ENCODE data around the gene OR6Q1. TPM values are rescaled to one million over a fixed set of nuclear protein-coding genes. Genes with fewer than 3 reads are reported as not detected.

The OR6Q1 gene
- total and polyA plus RNA-seq, 4 donors, result not detected

DNA sequence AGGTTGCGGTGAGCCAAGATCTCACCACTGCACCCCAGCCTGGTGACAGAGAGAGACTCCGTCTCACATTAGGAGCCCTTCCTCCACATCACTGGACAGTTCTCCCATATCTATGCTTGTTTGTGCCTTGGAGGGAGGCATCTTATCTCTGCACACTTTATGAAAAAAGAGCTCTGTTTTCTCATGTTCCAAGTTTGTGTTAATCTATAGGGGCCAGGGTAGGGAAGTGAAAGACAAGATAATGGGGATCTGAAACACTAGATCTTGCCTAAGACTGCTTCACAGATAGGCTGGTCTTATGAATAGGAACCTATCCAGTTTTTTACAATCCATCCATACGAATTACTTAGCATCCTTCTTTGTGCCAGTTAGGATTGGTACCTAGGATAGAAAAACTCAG lies 17.1 kb downstream of the OR6Q1 start:
- Histone ChIP-seq H3K36me3 (ENCODE audit: control insufficient read depth, insufficient read depth, low read length) (no peaks in the 10 kb centered on the region), H3K27me3 (ENCODE audit: control insufficient read depth, insufficient read depth, low read length) (no peaks in the 10 kb centered on the region), H3K9me3 (ENCODE audit: control insufficient read depth, insufficient read depth, low read length) (peaks cover 1% of the 10 kb centered on the region), H3K4me1 (ENCODE audit: control insufficient read depth, insufficient read depth, low read length) (no peaks in the 10 kb centered on the region), H3K4me3 (ENCODE audit: low read depth, low read length) (no peak overlapping the region), H3K27ac (ENCODE audit: low read depth, low read length) (no peak overlapping the region)
- no CpG with 5 or more reads among the region's 3 CpGs for WGBS (ENCODE audit: insufficient coverage)
- DNase-seq (ENCODE audit: low read depth in 4 of 6, low spot score in 6 of 6), result no peak

DNA sequence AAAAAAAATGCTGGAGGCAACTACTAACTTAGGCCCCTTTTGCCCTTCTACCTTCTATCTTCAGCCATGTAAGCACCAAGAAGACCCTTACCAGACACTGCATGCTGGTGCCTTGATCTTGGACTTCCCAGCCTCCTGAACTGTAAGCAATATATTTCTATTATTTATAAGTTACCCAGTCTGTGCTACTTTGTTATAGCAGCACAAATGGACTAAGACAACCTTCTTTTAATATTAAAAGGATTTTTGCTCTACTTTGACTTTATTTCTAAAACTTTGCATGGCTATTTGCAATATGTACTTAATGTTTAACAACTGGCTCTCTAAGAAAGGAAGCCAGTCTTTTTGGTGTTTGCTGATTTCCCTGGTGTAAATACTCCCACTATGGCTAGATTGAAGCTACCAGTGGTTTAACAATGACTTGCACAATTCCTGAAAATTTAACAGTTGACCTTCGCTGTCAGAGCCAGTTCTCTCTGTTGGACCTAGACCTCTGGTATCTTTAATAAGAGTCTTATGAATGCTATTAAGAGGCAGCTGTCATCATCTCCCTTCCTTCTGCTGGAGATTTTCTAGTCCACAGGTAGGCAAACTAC lies 25.2 kb downstream of the OR6Q1 start:
- DNase-seq (ENCODE audit: low read depth in 4 of 6, low spot score in 6 of 6), result no peak
- Histone ChIP-seq H3K27ac (ENCODE audit: low read depth, low read length) (no peak overlapping the region), H3K36me3 (ENCODE audit: control insufficient read depth, insufficient read depth, low read length) (no peaks in the 10 kb centered on the region), H3K4me1 (ENCODE audit: control insufficient read depth, insufficient read depth, low read length) (peaks cover 8% of the 10 kb centered on the region), H3K9me3 (ENCODE audit: control insufficient read depth, insufficient read depth, low read length) (no peaks in the 10 kb centered on the region), H3K27me3 (ENCODE audit: control insufficient read depth, insufficient read depth, low read length) (no peaks in the 10 kb centered on the region), H3K4me3 (ENCODE audit: low read depth, low read length) (no peak overlapping the region)
- WGBS (ENCODE audit: insufficient coverage), result no CpG with 5 or more reads among the region's 1 CpG

- no peaks in the 10 kb centered on the region for H3K9me3 ChIP-seq (ENCODE audit: control insufficient read depth, insufficient read depth, low read length)
- H3K36me3 ChIP-seq (ENCODE audit: control insufficient read depth, insufficient read depth, low read length), result no peaks in the 10 kb centered on the region
- no peak for DNase-seq (ENCODE audit: low read depth in 4 of 6, low spot score in 6 of 6)
- 90% methylated on average over 2 of the region's 3 CpGs for WGBS (ENCODE audit: insufficient coverage)
- H3K27me3 ChIP-seq (ENCODE audit: control insufficient read depth, insufficient read depth, low read length), result no peaks in the 10 kb centered on the region
- peaks cover 8% of the 10 kb centered on the region for H3K4me1 ChIP-seq (ENCODE audit: control insufficient read depth, insufficient read depth, low read length)
- H3K4me3 ChIP-seq (ENCODE audit: low read depth, low read length), result no peak overlapping the region
- no peak overlapping the region for H3K27ac ChIP-seq (ENCODE audit: low read depth, low read length)
Observed at GRCh38 chr11:58057481-58057880, 26.7 kb downstream of the OR6Q1 start.

GRCh38 chr11:58058276-58059006 lies 27.7 kb downstream of the OR6Q1 start:
- Histone ChIP-seq H3K27ac (ENCODE audit: low read depth, low read length) (peak overlapping the region; percentile 48), H3K36me3 (ENCODE audit: control insufficient read depth, insufficient read depth, low read length) (no peaks in the 10 kb centered on the region), H3K27me3 (ENCODE audit: control insufficient read depth, insufficient read depth, low read length) (no peaks in the 10 kb centered on the region), H3K9me3 (ENCODE audit: control insufficient read depth, insufficient read depth, low read length) (no peaks in the 10 kb centered on the region), H3K4me3 (ENCODE audit: low read depth, low read length) (no peak overlapping the region), H3K4me1 (ENCODE audit: control insufficient read depth, insufficient read depth, low read length) (peaks cover 8% of the 10 kb centered on the region)
- DNase-seq (ENCODE audit: low read depth in 4 of 6, low spot score in 6 of 6), result peak in 1 of 6 donors; percentile 8
- WGBS (ENCODE audit: insufficient coverage), result 57% methylated on average over 8 of the region's 13 CpGs

GRCh38 chr11:58059007-58059350 lies 28.2 kb downstream of the OR6Q1 start:
- peak in 1 of 6 donors; percentile 39 for DNase-seq (ENCODE audit: low read depth in 4 of 6, low spot score in 6 of 6)
- Histone ChIP-seq H3K36me3 (ENCODE audit: control insufficient read depth, insufficient read depth, low read length) (no peaks in the 10 kb centered on the region), H3K4me3 (ENCODE audit: low read depth, low read length) (no peak overlapping the region), H3K27me3 (ENCODE audit: control insufficient read depth, insufficient read depth, low read length) (no peaks in the 10 kb centered on the region), H3K4me1 (ENCODE audit: control insufficient read depth, insufficient read depth, low read length) (peaks cover 8% of the 10 kb centered on the region), H3K9me3 (ENCODE audit: control insufficient read depth, insufficient read depth, low read length) (no peaks in the 10 kb centered on the region), H3K27ac (ENCODE audit: low read depth, low read length) (peak overlapping the region; percentile 48)
- 52% methylated on average over 3 of the region's 4 CpGs for WGBS (ENCODE audit: insufficient coverage)

GRCh38 chr11:58060535-58060934 lies 29.8 kb downstream of the OR6Q1 start:
- 94% methylated on average over 2 of the region's 3 CpGs for WGBS (ENCODE audit: insufficient coverage)
- Histone ChIP-seq H3K27ac (ENCODE audit: low read depth, low read length) (no peak overlapping the region), H3K36me3 (ENCODE audit: control insufficient read depth, insufficient read depth, low read length) (no peaks in the 10 kb centered on the region), H3K9me3 (ENCODE audit: control insufficient read depth, insufficient read depth, low read length) (no peaks in the 10 kb centered on the region), H3K4me3 (ENCODE audit: low read depth, low read length) (no peak overlapping the region), H3K27me3 (ENCODE audit: control insufficient read depth, insufficient read depth, low read length) (no peaks in the 10 kb centered on the region), H3K4me1 (ENCODE audit: control insufficient read depth, insufficient read depth, low read length) (peaks cover 8% of the 10 kb centered on the region)
- no peak for DNase-seq (ENCODE audit: low read depth in 4 of 6, low spot score in 6 of 6)

- WGBS (ENCODE audit: insufficient coverage), result 54% methylated on average over 4 of the region's 6 CpGs
- no peak overlapping the region for H3K4me3 ChIP-seq (ENCODE audit: low read depth, low read length)
- no peak for DNase-seq (ENCODE audit: low read depth in 4 of 6, low spot score in 6 of 6)
- no peaks in the 10 kb centered on the region for H3K9me3 ChIP-seq (ENCODE audit: control insufficient read depth, insufficient read depth, low read length)
- H3K36me3 ChIP-seq (ENCODE audit: control insufficient read depth, insufficient read depth, low read length), result no peaks in the 10 kb centered on the region
- H3K4me1 ChIP-seq (ENCODE audit: control insufficient read depth, insufficient read depth, low read length), result peaks cover 8% of the 10 kb centered on the region
- no peak overlapping the region for H3K27ac ChIP-seq (ENCODE audit: low read depth, low read length)
- no peaks in the 10 kb centered on the region for H3K27me3 ChIP-seq (ENCODE audit: control insufficient read depth, insufficient read depth, low read length)
Observed at GRCh38 chr11:58060939-58061672, 30.4 kb downstream of the OR6Q1 start.

GRCh38 chr11:58061813-58062212 lies 31.1 kb downstream of the OR6Q1 start:
- Histone ChIP-seq H3K4me3 (ENCODE audit: low read depth, low read length) (no peak overlapping the region), H3K27me3 (ENCODE audit: control insufficient read depth, insufficient read depth, low read length) (no peaks in the 10 kb centered on the region), H3K36me3 (ENCODE audit: control insufficient read depth, insufficient read depth, low read length) (no peaks in the 10 kb centered on the region), H3K27ac (ENCODE audit: low read depth, low read length) (no peak overlapping the region), H3K9me3 (ENCODE audit: control insufficient read depth, insufficient read depth, low read length) (no peaks in the 10 kb centered on the region), H3K4me1 (ENCODE audit: control insufficient read depth, insufficient read depth, low read length) (peaks cover 8% of the 10 kb centered on the region)
- no peak for DNase-seq (ENCODE audit: low read depth in 4 of 6, low spot score in 6 of 6)
- WGBS (ENCODE audit: insufficient coverage), result 50% methylated on average over 3 of the region's 6 CpGs

- no peak for DNase-seq (ENCODE audit: low read depth in 4 of 6, low spot score in 6 of 6)
- Histone ChIP-seq H3K27me3 (ENCODE audit: control insufficient read depth, insufficient read depth, low read length) (no peaks in the 10 kb centered on the region), H3K4me1 (ENCODE audit: control insufficient read depth, insufficient read depth, low read length) (no peaks in the 10 kb centered on the region), H3K9me3 (ENCODE audit: control insufficient read depth, insufficient read depth, low read length) (no peaks in the 10 kb centered on the region), H3K27ac (ENCODE audit: low read depth, low read length) (no peak overlapping the region), H3K36me3 (ENCODE audit: control insufficient read depth, insufficient read depth, low read length) (no peaks in the 10 kb centered on the region), H3K4me3 (ENCODE audit: low read depth, low read length) (no peak overlapping the region)
- WGBS (ENCODE audit: insufficient coverage), result 60% methylated on average over 1 of the region's 5 CpGs
Observed at GRCh38 chr11:58067685-58068084, 36.9 kb downstream of the OR6Q1 start.

Data from spinal cord (tissue), 10 donors.